Panc1 (cell line): Measurements from ENCODE around the gene CTNND2. TPM values are rescaled to one million over a fixed set of nuclear protein-coding genes. Genes with fewer than 3 reads are reported as not detected.

ENCODE experiments used
- ATAC-seq: fragments of 200-7000 bp; cut with Tn5 transposase; 2 replicates; pipeline ENCODE4 v1.9.1; 2020; ENCODE audit warnings: mild to moderate bottlenecking, moderate library complexity
- BruUV-seq: library from RNA; stranded (reverse); fragments of 400-500 nt; replicated peaks from 2 replicates; lab custom pipeline; 2021; lab: Mats Ljungman, UMichigan
- CTCF ChIA-PET: fragments of 300-600 bp; sonication (Branson Sonifier 250); formaldehyde crosslinking; loops from one replicate; lab custom pipeline; 2022; ENCODE audit warnings: antibody characterized with exemption; lab: Charles Lee
- POLR2A ChIA-PET: fragments of 300-600 bp; sonication (Branson Sonifier 250); formaldehyde crosslinking; loops from one replicate; lab custom pipeline; 2022; ENCODE audit warnings: antibody characterized with exemption; lab: Charles Lee
- DNase-seq: peaks from one replicate; pipeline ENCODE4 v3.0.0-alpha.2; 2010; ENCODE audit warnings: low read depth, low spot score
- H3K27ac ChIP-seq: 2 replicates; pipeline ENCODE4 v1.5.1; 2011; ENCODE audit warnings: mild to moderate bottlenecking, low read length, inconsistent platforms
- H3K27me3 ChIP-seq: fragments of 200-500 bp; sonication (Bioruptor generic); 2 replicates; pipeline ENCODE4 v1.6.0; 2014; ENCODE audit warnings: low read length, inconsistent platforms; ENCODE audit not compliant: control insufficient read depth, insufficient read depth
- H3K36me3 ChIP-seq: fragments of 200-500 bp; sonication (Bioruptor generic); 2 replicates; pipeline ENCODE4 v1.5.1; 2014; ENCODE audit warnings: inconsistent platforms, mild to moderate bottlenecking, low read length, moderate library complexity; ENCODE audit not compliant: control insufficient read depth, insufficient read depth
- H3K4me1 ChIP-seq: 2 replicates; pipeline ENCODE4 v1.5.1; 2011; ENCODE audit warnings: inconsistent platforms, mild to moderate bottlenecking, low read length, moderate library complexity; ENCODE audit not compliant: control insufficient read depth, insufficient read depth
- H3K4me3 ChIP-seq, 2 experiments: 2 replicates each; pipeline ENCODE4 v1.5.1; 2011 to 2012; ENCODE audit warnings: low read depth in 2 of 2, low read length in 2 of 2, mild to moderate bottlenecking in 2 of 2, inconsistent platforms in 1 of 2, moderate library complexity in 1 of 2
- H3K9me3 ChIP-seq: fragments of 200-500 bp; sonication (Bioruptor generic); 2 replicates; pipeline ENCODE4 v1.5.1; 2014; ENCODE audit warnings: low read depth, mild to moderate bottlenecking, inconsistent platforms, low read length, moderate library complexity; ENCODE audit not compliant: control insufficient read depth, insufficient read depth
- POLR2AphosphoS5 ChIP-seq: IDR thresholded peaks from 2 replicates; pipeline ENCODE4 v1.6.1; 2012; ENCODE audit warnings: mild to moderate bottlenecking, low read depth, low read length, moderate library complexity
- SIN3A ChIP-seq: IDR thresholded peaks from 2 replicates; pipeline ENCODE4 v1.6.1; 2012; ENCODE audit warnings: low read depth, mild to moderate bottlenecking, low read length, moderate library complexity, borderline replicate concordance; ENCODE audit not compliant: insufficient read depth
- TCF7L2 ChIP-seq: IDR thresholded peaks from 2 replicates; pipeline ENCODE4 v1.6.1; 2011; ENCODE audit warnings: mild to moderate bottlenecking, low read depth, low read length, inconsistent platforms
- in situ Hi-C: cut with HindIII; loops from 2 replicates; pipeline ENCODE4 v1.10.0; 2016; ENCODE audit warnings: low sequenced_read_pairs, low pct_unique_long_range_greater_than_20kb
- intact Hi-C: fragments of 100-400 bp; cut with micrococcal nuclease; formaldehyde crosslinking; loops from one replicate; pipeline ENCODE4 v1.10.0; 2022; ENCODE audit not compliant: unreplicated experiment
- total RNA-seq: library from RNA; stranded (reverse); gene quantifications from one replicate; pipeline ENCODE4 v1.2.1, GENCODE V29; 2021; ENCODE audit not compliant: unreplicated experiment
- TF ChIP-seq, protein P1 (sequence below): fragments of 450-650 bp; IDR thresholded peaks from 2 replicates; pipeline ENCODE4 v1.5.1; 2017; ENCODE audit warnings: mild to moderate bottlenecking
- TF ChIP-seq, protein P2 (sequence below), 2 experiments: IDR thresholded peaks; 2 replicates each; pipeline ENCODE4 v1.6.1; 2011 to 2012; ENCODE audit warnings: low read depth in 2 of 2, control low read depth in 1 of 2, low read length in 1 of 2, mild to moderate bottlenecking in 1 of 2, moderate library complexity in 1 of 2; ENCODE audit not compliant: insufficient read depth in 1 of 2

The CTNND2 gene
- total RNA-seq, 1 experiment from 2014 or later, result 1.0 TPM

DNA sequence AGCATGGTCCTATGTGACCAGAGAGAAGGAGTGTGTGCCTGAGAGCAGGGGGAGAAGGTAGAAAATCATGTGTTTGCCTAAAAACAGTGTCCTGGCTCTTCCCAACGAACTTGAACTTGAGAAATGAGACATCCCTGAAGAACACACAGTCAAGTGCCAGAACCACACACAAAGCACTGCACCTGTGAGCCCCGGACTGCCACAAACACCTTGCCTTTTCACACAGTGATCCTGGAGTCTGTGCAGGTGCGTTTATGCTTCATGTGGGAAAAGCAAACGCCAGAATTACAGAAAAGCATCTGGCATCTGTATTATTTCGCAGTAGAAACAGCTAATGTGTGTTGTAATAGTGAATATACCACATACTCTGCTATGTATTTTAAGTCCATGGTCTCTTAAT lies 9.3 kb downstream of the CTNND2 start:
- Histone ChIP-seq H3K9me3 (0 out of 2 replicates have a peak, but pooled peaks cover 3% of the 10 kb centered on the region), H3K27ac (no peak overlapping the region), H3K36me3 (no peaks in the 10 kb centered on the region), H3K27me3 (no peaks in the 10 kb centered on the region), H3K4me1 (no peaks in the 10 kb centered on the region), H3K4me3 (no peak overlapping the region)
- BruUV-seq, result no TSS peak
- DNase-seq, result no peak
- POLR2A ChIA-PET, result no interaction called here
- in situ Hi-C loops (no loop called here), intact Hi-C loops (no loop called here)
- TF ChIP-seq POLR2AphosphoS5, result no peak
- CTCF ChIA-PET, result no interaction called here
- ATAC-seq, result no peak

DNA sequence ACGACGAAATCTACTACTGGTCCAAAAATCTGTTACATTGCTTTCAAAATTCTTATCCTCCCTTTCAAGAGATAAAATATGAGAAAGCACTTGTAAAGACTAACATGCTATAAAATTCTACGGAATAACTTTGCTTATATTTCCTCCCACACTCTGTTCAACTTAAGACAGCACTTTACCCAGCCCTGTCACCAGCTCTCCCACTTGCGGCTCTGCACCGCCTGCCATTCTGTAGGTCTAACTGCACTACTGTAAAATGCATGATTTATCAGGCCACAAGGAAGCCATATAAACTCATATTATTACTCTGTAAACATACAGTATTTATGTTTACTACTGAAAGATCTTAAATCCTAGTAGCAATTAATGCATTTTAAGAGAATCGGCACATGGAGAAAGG lies 11.4 kb downstream of the CTNND2 start:
- H3K4me1 ChIP-seq, result no peaks in the 10 kb centered on the region
- H3K4me3 ChIP-seq, result no peak overlapping the region
- H3K27ac ChIP-seq, result no peak overlapping the region
- ATAC-seq (no peak), DNase-seq (no peak)
- H3K9me3 ChIP-seq, result 0 out of 2 replicates have a peak, but pooled peaks cover 3% of the 10 kb centered on the region
- H3K27me3 ChIP-seq, result no peaks in the 10 kb centered on the region
- intact Hi-C loops, result no loop called here
- ChIA-PET CTCF (no interaction called here), POLR2A (no interaction called here)
- BruUV-seq, result no TSS peak
- no peaks in the 10 kb centered on the region for H3K36me3 ChIP-seq
- no peak for TF ChIP-seq POLR2AphosphoS5
- TF ChIP-seq, protein P1, sequence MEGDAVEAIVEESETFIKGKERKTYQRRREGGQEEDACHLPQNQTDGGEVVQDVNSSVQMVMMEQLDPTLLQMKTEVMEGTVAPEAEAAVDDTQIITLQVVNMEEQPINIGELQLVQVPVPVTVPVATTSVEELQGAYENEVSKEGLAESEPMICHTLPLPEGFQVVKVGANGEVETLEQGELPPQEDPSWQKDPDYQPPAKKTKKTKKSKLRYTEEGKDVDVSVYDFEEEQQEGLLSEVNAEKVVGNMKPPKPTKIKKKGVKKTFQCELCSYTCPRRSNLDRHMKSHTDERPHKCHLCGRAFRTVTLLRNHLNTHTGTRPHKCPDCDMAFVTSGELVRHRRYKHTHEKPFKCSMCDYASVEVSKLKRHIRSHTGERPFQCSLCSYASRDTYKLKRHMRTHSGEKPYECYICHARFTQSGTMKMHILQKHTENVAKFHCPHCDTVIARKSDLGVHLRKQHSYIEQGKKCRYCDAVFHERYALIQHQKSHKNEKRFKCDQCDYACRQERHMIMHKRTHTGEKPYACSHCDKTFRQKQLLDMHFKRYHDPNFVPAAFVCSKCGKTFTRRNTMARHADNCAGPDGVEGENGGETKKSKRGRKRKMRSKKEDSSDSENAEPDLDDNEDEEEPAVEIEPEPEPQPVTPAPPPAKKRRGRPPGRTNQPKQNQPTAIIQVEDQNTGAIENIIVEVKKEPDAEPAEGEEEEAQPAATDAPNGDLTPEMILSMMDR, result no peak
- no peak for TF ChIP-seq SIN3A
- no peak for TF ChIP-seq TCF7L2
- TF ChIP-seq, protein P2, sequence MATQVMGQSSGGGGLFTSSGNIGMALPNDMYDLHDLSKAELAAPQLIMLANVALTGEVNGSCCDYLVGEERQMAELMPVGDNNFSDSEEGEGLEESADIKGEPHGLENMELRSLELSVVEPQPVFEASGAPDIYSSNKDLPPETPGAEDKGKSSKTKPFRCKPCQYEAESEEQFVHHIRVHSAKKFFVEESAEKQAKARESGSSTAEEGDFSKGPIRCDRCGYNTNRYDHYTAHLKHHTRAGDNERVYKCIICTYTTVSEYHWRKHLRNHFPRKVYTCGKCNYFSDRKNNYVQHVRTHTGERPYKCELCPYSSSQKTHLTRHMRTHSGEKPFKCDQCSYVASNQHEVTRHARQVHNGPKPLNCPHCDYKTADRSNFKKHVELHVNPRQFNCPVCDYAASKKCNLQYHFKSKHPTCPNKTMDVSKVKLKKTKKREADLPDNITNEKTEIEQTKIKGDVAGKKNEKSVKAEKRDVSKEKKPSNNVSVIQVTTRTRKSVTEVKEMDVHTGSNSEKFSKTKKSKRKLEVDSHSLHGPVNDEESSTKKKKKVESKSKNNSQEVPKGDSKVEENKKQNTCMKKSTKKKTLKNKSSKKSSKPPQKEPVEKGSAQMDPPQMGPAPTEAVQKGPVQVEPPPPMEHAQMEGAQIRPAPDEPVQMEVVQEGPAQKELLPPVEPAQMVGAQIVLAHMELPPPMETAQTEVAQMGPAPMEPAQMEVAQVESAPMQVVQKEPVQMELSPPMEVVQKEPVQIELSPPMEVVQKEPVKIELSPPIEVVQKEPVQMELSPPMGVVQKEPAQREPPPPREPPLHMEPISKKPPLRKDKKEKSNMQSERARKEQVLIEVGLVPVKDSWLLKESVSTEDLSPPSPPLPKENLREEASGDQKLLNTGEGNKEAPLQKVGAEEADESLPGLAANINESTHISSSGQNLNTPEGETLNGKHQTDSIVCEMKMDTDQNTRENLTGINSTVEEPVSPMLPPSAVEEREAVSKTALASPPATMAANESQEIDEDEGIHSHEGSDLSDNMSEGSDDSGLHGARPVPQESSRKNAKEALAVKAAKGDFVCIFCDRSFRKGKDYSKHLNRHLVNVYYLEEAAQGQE (IDR thresholded peaks at IDR 0.05; ENCODE audit: insufficient read depth in 1 of 2, low read depth in 2 of 2, low read length in 1 of 2), result no peak
- in situ Hi-C loops, result no loop called here

DNA sequence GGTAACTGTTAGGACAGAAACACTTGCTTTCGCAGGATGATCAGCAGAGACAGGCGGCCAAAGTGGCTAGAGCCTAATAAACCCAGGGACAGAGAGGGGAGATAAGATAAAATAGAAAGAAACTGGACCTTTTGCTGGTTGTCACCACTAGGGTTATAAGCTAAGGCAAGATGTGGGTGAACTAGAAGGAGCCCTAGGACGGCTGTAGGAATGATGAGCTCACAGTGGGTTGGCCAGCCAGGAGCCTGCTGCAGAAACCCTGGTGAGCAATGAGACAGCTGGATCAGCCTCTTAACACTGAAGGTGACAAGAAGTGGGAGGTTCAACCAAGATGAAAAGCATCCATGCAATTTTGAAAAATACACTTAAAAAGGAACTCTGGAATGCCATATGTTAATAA lies 13.5 kb downstream of the CTNND2 start:
- no peak for DNase-seq
- H3K9me3 ChIP-seq, result no peaks in the 10 kb centered on the region
- ChIA-PET CTCF (no interaction called here), POLR2A (no interaction called here)
- H3K27ac ChIP-seq, result no peak overlapping the region
- no peaks in the 10 kb centered on the region for H3K4me1 ChIP-seq
- ATAC-seq, result no peak
- in situ Hi-C loops, result no loop called here
- H3K4me3 ChIP-seq, result no peak overlapping the region
- intact Hi-C loops, result no loop called here
- TF ChIP-seq SIN3A (no peak), POLR2AphosphoS5 (no peak), TCF7L2 (no peak)
- TF ChIP-seq, protein P1, result no peak
- TF ChIP-seq, protein P2 (IDR thresholded peaks at IDR 0.05; ENCODE audit: insufficient read depth in 1 of 2, low read depth in 2 of 2, low read length in 1 of 2), result no peak
- H3K27me3 ChIP-seq, result no peaks in the 10 kb centered on the region
- H3K36me3 ChIP-seq, result no peaks in the 10 kb centered on the region
- BruUV-seq, result no TSS peak
